H1 (cell line): ENCODE data around the gene CBARP. TPM values are rescaled to one million over a fixed set of nuclear protein-coding genes. Genes with fewer than 3 reads are reported as not detected.

Experiments
- EZH2 ChIP-seq: fragments of 200-600 bp; sonication (generic); IDR thresholded peaks from 2 replicates; pipeline ENCODE4 v1.7.1; 2012; ENCODE audit warnings: low read depth, mild to moderate bottlenecking, moderate library complexity, low read length, inconsistent platforms; ENCODE audit not compliant: severe bottlenecking
- polyA plus RNA-seq, 7 experiments: library from polyadenylated mRNA; depleted of rRNA in 3 of 7; stranded (reverse) in 5 of 7; unstranded in 2 of 7; fragments of >200 nt in 5 of 7; fragments of 200-250 nt in 2 of 7; gene quantifications; 1 replicate in 5 of 7; 2 replicates in 1 of 7; 4 replicates in 1 of 7; pipeline versions ENCODE4 v1.2.1 to v1.2.3, GENCODE V29; 2011 to 2013; ENCODE audit warnings: missing spikeins in 2 of 7, mixed read lengths in 2 of 7
- total RNA-seq: library from RNA; stranded (reverse); fragmentation: NEBNext Ultra II Directional; extraction: Animal tissue kit (Norgen Biotek cat#: 25700); gene quantifications from 2 replicates; pipeline ENCODE4 v1.2.1, GENCODE V29; 2021

Gene CBARP
- total and polyA plus RNA-seq, 2 of the 8 experiments (the other 6 are each of a cell fraction or from before 2014, with no cell fraction given): 4.9 to 14.7 TPM

DNA sequence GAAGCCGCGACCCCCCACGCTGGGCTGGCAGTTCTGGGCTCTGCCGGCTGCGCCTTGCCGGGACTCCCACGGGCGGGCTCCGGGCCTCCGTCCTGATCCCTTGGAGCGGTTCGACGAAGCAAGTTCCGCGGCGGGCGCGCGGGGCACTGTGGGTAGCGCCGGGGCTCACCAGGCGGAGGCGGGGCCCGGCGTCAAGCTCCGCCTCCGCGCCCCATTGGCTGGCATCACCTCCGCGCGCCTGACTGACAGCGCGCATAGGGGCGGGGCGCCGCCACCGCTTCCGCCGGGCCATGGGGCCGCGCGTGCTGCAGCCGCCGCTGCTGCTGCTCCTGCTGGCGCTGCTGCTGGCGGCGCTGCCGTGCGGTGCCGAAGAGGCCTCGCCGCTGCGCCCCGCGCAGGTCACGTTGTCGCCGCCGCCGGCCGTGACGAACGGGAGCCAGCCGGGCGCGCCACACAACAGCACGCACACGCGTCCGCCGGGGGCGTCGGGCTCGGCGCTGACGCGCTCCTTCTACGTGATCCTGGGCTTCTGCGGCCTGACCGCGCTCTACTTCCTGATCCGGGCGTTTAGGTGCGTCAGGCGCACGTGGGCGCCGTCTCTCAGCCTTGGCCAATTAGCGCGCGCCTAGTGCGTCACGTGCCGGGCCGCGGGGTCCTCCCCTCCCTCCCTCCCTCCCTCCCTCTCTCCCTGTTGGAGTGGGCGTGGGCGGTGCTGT, 37.6 kb upstream of the CBARP start, which contains the start of gene FAM174C (continued):
- no peak for TF ChIP-seq EZH2
